ENCODE results near the gene NEUROG2. TPM values are rescaled to one million over a fixed set of nuclear protein-coding genes. Genes with fewer than 3 reads are reported as not detected.

NEUROG2 gene
- not detected for total RNA-seq
- long read RNA-seq, donor 1 = 0 reads
- long read RNA-seq, donor 2 = 0 reads

- no peak for ATAC-seq
- no peak within 1 kb of the TSS for H3K4me3 ChIP-seq
- H3K9me3 ChIP-seq = no peaks in the 10 kb centered on the region
- peaks cover 24% of the 10 kb centered on the region for H3K4me1 ChIP-seq (ENCODE audit: low read depth)
- no peaks in the 10 kb centered on the region for H3K36me3 ChIP-seq (ENCODE audit: low read depth)
- DNase-seq = no peak
- TF ChIP-seq, protein P1, sequence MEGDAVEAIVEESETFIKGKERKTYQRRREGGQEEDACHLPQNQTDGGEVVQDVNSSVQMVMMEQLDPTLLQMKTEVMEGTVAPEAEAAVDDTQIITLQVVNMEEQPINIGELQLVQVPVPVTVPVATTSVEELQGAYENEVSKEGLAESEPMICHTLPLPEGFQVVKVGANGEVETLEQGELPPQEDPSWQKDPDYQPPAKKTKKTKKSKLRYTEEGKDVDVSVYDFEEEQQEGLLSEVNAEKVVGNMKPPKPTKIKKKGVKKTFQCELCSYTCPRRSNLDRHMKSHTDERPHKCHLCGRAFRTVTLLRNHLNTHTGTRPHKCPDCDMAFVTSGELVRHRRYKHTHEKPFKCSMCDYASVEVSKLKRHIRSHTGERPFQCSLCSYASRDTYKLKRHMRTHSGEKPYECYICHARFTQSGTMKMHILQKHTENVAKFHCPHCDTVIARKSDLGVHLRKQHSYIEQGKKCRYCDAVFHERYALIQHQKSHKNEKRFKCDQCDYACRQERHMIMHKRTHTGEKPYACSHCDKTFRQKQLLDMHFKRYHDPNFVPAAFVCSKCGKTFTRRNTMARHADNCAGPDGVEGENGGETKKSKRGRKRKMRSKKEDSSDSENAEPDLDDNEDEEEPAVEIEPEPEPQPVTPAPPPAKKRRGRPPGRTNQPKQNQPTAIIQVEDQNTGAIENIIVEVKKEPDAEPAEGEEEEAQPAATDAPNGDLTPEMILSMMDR (IDR thresholded peaks at IDR 0.05) = no peak
- intact Hi-C loops (cut with DNase I, micrococcal nuclease) = no loop called here
Observed at GRCh38 chr4:112516066-112516470, at the start of gene NEUROG2. Gene NEUROG2 (minus strand): TSS chr4:112516180. CDS start chr4:112515475, 705 bp downstream.

DNA sequence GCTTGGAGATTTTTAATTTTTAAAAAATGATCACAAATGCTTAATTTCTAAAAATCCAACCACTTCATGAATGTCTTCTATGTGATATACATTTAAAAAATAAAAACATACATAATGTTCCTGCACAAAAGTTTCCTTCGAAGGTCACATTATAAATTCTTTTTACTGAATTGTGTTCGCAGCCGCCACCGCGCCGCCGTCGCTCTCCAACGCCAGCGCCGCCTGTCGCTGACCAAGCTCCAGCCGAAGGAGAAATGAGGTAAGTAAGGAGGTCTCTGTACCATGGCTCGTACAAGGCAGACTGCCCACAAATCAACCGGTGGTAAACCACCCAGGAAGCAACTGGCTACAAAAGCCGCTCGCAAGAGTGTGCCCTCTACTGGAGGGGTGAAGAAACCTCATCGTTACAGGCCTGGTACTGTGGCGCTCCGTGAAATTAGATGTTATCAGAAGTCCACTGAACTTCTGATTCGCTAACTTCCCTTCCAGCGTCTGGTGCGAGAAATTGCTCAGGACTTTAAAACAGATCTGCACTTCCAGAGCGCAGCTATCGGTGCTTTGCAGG, 48.8 kb upstream of the NEUROG2 start:
- no peaks in the 10 kb centered on the region for H3K4me1 ChIP-seq (ENCODE audit: low read depth)
- no peak overlapping the region for H3K4me3 ChIP-seq
- no peak for DNase-seq
- intact Hi-C loops (cut with DNase I, micrococcal nuclease) = no loop called here
- H3K36me3 ChIP-seq (ENCODE audit: low read depth) = no peaks in the 10 kb centered on the region
- H3K9me3 ChIP-seq = no peaks in the 10 kb centered on the region
- no peak for ATAC-seq
- TF ChIP-seq, protein P1 (IDR thresholded peaks at IDR 0.05) = no peak

DNA sequence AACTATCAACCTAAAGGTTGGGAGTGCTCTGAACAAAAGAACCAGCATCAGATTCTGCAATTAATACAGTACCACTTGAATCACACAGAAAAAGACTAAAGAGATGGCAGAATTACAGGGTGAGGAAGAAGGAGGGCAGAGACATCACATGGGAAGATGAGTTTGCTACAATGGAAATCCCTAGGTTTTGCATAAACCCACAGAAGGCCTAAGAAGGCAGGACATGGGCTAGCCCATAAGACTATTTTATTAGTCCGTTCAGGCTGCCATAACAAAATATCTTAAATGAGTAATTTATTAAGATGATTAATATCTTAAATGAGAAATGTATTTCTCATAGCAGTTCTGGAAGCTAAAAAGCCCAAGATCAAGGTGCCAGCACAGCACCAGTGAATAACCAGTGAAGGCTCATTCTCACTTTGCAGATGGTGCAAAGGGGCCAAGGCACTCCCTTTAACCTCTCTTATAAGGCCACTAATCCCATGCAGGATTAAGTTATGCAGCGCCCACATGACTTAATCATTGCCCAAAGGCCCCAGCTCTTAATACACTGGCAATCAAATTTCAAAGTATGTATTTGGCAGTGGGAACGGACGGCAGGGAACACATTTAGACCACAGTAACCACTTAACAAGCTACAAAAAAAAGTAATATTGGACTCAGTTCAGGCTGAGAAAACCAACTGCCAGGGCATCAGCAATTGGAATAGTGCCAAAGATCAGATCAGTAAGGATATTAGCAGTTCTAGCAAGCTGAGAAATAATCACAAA, 47.6 kb upstream of the NEUROG2 start:
- TF ChIP-seq, protein P1 (IDR thresholded peaks at IDR 0.05) = no peak
- Histone ChIP-seq H3K36me3 (ENCODE audit: low read depth) (no peaks in the 10 kb centered on the region), H3K9me3 (no peaks in the 10 kb centered on the region), H3K4me1 (ENCODE audit: low read depth) (no peaks in the 10 kb centered on the region), H3K4me3 (no peak overlapping the region)
- ATAC-seq = no peak
- no peak for DNase-seq
- intact Hi-C loops (cut with DNase I, micrococcal nuclease) = no loop called here

DNA sequence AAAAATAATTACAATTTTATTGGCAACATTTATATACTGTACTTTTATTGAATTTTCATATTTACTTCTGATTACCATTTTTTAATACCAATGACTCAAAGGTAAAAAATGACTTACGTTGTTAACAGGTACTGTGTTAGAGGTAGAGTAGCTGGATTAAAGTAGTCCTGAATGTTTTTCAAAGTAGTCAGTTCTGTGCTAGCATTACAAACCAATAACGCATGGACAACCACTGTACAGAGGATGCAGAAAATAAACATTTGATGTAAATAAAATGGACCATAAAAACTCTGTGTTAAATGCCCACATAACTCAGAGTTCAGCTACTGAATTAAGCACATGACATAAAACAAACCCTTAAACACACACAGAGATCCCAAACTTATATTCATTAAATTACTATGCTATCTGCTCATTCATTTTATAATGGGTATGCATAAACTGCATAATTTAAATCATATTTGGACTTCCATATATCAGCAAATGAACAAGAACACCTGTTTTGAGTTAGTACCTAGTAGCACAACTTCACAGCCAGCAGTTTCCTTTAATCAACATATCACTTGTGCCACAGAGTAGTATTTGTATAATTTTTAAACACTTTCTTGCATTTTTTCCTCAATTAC, 46.4 kb upstream of the NEUROG2 start:
- intact Hi-C loops (cut with DNase I, micrococcal nuclease) = no loop called here
- Histone ChIP-seq H3K36me3 (ENCODE audit: low read depth) (no peaks in the 10 kb centered on the region), H3K4me1 (ENCODE audit: low read depth) (no peaks in the 10 kb centered on the region), H3K4me3 (no peak overlapping the region), H3K9me3 (no peaks in the 10 kb centered on the region)
- no peak for ATAC-seq
- DNase-seq = no peak
- TF ChIP-seq, protein P1 (IDR thresholded peaks at IDR 0.05) = no peak

DNA sequence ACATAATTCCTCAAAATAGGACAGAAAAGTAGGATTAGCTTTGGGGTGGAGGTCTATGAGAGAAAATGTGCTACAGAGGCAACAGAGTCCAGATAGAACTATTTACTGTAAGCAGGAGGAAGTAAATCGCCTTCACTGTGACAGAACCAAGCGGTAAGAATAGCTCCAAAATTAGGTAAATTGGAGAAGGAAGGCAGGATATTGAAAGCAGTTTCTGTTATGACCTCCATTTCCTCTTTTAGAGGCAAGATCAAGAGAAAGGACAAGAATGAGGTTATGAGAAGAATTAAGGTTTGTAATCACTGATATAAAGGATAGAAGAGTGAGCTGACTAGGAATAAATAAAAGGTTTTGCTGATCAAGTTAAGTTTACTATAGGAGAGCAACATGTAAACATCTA, 44.1 kb upstream of the NEUROG2 start:
- intact Hi-C loops (cut with DNase I, micrococcal nuclease) = no loop called here

More for the DNA sequence above, 44.1 kb upstream of the NEUROG2 start:
- no peak for ATAC-seq
- TF ChIP-seq, protein P1 (IDR thresholded peaks at IDR 0.05) = no peak
- H3K9me3 ChIP-seq = no peaks in the 10 kb centered on the region
- H3K4me1 ChIP-seq (ENCODE audit: low read depth) = no peaks in the 10 kb centered on the region
- no peak for DNase-seq
- no peak overlapping the region for H3K4me3 ChIP-seq
- no peaks in the 10 kb centered on the region for H3K36me3 ChIP-seq (ENCODE audit: low read depth)
